GM19455 (cell line): ENCODE results near the gene GOLIM4.
"Not testable (repeated sequence)": the region's sequence is repeated elsewhere in the genome, so short reads cannot be mapped to it uniquely, and the experiment has no call there.

Experiments used
- ATAC-seq: cut with Tn5 transposase; IDR thresholded peaks from one replicate; pipeline ENCODE4 v1.9.1; 2021; ENCODE audit not compliant: unreplicated experiment

Gene GOLIM4

GRCh38 chr3:168049367-168049974 lies 46.3 kb downstream of the GOLIM4 start:
- no peak for ATAC-seq

DNA sequence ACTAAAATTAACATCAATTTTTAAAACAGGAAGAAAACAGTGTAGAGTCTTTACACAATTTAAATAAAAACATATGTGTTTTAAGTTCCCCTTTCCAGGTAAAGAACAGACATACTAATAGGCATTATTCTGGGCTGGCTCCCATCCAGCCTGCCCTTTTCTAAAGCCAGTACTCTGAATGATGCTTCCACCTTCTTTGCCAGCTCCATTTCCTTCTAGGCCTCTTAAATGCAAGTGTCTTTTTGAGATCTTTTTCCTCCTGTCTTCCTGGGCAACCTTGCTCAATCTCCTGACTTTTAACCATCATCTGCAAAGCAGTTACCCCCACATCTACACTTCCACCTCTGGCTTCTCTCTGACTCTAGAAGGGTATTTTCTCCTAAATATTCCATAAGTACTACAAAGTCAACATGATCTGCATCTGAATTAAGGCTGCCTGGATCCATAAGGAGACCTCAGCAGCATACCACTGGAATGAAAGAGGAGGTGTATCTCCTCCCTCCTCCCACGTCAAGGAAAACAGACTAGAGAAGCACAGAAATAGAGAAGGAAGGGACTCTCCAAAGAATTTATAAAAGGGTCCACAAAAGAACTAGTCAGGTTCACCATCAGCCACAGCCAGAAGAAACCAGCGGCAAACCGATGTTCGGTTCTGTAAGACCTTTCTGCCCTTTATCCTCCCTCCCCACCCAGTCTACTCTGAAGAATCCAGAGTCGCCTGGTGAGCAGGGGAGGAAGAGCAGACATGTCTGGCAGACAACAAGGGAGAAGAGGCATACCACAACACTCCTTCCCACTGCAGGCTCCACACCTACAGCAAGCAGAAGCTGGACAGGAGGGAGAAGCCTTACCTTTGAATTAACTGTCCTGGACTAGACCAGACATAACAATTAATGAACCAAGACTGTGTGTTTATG lies 47.1 kb downstream of the GOLIM4 start:
- no peak for ATAC-seq

DNA sequence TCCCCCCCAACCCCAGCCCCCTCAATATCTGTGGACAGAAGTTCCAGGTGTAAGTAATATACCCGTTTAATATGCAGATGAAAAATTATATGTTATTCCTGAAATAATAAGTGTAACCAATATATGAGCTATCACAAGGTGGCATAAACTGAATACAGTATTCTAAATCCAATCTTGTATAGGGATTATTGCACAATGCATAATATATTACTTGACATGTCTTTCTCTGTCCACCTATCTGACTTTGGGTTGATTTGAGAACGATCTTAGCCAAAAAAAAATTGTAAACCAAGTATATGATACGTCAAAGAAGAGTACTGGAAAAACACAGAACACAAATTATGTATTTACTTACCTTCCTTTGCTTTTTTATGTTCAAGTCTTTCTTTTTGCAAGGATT lies 47.8 kb downstream of the GOLIM4 start:
- ATAC-seq: no peak

- ATAC-seq: peak; percentile 58
Observed at GRCh38 chr3:168047190-168047795, 48.4 kb downstream of the GOLIM4 start.

GRCh38 chr3:168044049-168044448 lies 51.7 kb downstream of the GOLIM4 start:
- ATAC-seq: no peak

DNA sequence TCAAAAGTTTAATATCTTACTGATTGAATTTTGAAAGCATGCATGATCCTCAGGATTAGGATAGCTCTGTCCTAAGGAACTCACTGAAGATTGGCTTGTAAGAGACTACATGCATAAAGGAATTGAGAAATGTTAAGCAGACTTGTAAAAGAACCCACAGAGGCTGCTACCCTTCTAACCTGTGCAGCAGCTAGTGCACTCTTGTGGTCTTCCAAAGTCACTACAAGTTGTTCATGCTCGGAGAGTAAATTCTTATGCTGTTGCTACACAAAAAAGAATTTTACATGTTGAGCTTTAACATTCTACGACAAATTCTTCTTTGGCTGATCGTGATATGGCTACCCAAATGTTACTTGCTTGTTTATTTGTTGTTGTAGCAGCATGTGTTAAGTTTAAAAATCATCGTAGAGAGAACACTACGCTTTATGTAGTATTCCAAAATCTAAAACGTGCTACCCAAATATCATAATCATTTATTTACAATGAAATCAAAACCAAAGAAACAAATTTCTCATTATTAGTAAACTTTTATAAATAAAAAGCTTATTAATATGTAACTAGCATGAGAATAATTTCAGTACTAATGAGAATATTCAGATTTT lies 55.0 kb downstream of the GOLIM4 start:
- no peak for ATAC-seq

DNA sequence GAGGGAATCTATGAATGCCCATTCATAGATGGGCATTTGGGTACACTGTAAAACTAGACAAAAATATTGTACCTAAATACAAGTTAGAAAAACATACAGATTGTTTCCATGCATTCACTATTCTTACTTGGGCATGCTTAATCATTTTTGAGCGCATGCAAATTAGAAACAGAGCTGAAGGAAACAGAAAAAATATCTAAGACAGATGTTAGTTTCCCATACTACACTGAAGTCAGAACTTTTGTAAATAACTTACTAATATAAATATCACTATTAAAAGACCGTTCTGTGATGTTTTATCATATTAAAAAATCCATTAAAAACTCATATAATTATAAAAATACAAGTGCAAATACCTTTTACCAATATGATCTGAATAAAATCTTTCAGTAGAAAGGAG lies 58.7 kb downstream of the GOLIM4 start:
- no peak for ATAC-seq

DNA sequence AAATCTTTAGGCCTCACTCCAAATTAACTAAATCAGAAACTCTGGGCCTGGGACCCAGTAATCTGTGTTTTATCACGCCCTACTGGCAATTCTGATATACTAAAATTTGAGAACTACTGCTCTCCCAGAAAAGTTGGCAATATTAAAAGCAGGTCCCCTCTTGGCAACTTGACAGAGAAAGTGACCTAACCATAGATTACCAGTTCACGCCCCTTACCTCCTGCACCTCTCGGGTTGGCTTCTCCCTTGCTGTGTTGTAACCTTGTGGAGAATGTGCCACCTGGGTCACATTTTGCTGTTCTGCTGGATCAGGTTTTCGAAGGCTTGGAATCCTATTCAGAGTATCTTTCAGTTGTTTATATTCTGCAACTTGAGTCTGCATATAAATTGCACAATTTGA lies 59.1 kb downstream of the GOLIM4 start:
- ATAC-seq: no peak

GRCh38 chr3:168034152-168034928 lies 61.4 kb downstream of the GOLIM4 start:
- no peak for ATAC-seq

- ATAC-seq: no peak
Observed at GRCh38 chr3:168030577-168030976, 65.1 kb downstream of the GOLIM4 start.

- no peak for ATAC-seq
Observed at GRCh38 chr3:168029705-168030104, 66.0 kb downstream of the GOLIM4 start.

GRCh38 chr3:168028086-168028485 lies 67.6 kb downstream of the GOLIM4 start:
- no peak for ATAC-seq

DNA sequence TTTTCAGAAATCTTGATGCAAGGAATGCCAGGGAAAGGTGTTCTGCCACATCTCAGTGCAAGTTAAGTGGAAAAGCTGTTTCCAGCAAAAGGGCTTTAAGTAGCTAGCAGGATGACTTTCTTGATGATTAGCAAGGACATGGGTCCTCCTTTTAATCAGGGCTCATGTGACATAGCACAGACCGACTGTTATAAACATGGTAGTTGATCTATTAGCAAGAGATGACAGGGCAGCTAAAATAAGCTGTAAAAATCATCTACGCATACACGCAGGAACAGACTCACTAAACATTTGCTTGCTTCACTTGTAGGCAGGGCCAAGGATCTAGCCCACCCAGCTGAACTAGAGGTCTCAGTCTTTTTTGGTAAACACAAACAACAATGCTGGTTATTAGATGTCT lies 69.0 kb downstream of the GOLIM4 start:
- ATAC-seq: no peak

- ATAC-seq: no peak
Observed at GRCh38 chr3:168025076-168025475, 70.6 kb downstream of the GOLIM4 start.

DNA sequence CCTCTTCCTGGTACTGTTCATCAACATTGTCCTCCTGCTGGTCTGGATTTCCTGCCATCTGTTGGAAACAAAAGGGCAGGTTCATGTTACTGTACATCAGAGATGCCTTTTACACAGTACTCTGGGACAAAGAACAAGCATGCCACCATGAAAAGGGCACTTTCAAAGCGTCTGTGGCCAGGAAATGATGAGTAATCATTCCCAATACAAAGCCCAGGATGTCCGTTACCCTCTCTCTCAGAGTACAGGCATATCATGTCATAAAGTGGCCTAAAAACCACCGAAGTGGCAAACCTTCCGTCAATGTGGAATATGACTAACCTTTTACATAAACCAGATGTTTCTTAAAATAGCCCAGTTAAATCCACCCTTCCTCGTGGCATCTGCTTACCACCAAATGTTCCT lies 71.2 kb downstream of the GOLIM4 start:
- no peak for ATAC-seq

- ATAC-seq: no peak
Observed at GRCh38 chr3:168021737-168022450, 73.8 kb downstream of the GOLIM4 start.

DNA sequence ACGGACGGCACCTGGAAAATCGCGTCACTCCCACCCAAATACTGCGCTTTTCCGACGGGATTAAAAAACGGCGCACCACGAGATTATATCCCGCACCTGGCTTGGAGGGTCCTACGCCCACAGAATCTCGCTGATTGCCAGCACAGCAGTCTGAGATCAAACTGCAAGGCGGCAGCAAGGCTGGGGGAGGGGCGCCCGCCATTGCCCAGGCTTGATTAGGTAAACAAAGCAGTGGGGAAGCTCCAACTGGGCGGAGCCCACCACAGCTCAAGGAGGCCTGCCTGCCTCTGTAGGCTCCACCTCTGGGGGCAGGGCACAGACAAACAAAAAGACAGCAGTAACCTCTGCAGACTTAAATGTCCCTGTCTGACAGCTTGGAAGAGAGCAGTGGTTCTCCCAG lies 84.4 kb downstream of the GOLIM4 start:
- ATAC-seq: not testable (repeated sequence)

- ATAC-seq: no peak
Observed at GRCh38 chr3:168006584-168006983, 89.1 kb downstream of the GOLIM4 start.

DNA sequence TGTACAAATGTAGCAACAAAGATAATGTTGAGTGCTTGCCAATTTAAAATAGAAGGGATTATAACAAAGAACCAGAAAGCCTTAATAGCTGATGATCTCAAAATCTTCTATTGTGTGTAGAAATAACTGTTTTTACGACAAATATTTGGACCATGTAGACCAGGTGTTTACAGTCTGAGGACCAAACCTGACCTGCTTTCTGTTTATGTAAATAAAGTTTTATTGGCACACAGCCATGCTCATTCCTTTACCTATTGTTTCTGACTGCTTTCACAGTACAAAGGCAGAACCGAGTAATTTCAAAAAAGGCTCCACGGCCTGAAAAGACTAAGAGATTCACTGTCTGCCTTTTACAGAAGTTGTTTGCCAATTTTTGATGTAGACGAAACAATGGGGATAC lies 91.8 kb downstream of the GOLIM4 start:
- no peak for ATAC-seq

GRCh38 chr3:168002786-168003368 lies 92.8 kb downstream of the GOLIM4 start:
- no peak for ATAC-seq
